ENCODE data around the gene IL20RB.
"Not testable (repeated sequence)": the region's sequence is repeated elsewhere in the genome, so short reads cannot be mapped to it uniquely, and the experiment has no call there.

The IL20RB gene

DNA sequence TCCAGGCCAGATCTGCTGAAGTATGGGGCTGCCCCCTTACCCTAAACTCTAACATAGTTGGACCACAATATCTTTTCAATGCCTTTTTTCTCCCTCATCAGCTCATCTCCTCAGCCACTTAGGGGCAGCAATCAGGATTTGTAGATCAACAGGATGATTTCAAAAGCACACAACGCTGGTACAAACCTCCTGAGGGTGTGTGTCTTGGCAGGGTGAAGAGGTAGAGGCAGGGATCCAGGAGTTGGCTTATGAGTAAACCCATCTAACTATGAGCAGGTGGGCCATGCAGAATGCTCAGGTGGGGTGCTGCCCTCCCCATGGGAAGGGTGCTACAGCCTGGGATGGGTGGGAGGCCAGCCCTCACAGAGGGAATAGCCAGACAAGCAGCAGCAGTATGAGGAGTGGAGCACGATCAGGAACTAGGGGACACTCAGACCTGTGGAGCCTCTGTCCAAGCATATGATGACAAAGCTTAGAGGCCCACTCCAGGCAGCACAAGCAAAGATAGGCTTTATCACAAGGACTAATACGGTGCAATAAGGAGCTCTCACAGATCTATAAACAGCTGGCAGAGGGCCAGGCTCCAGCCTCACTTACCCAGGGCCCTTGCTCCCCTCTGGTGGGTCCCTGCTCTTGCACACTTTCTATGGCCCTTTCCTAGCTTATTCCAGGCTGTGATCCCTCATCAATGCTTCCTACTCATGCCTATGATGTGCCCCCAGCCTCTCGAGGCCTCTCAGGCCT, 32.2 kb downstream of the IL20RB start:
- DNase-seq, result no peak

DNA sequence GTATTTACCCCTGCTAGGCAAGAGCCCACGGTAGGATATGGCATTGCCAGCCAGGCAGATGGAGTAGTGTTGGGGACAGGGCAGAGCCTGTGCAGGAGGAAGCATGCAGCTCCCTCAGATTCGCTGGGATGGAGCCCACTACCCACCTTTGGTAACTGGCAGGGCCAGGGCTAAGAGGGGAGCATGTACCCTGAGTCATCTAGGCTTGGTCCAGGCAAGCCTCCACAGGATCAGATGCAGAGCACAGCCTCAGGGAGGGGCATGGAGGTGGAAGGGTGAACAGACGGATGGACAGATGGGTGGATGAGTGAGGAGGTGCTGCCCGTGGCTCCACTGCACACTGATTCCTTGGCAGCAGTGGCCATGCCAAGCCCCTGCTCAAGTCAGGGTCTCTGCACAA, 33.0 kb downstream of the IL20RB start:
- no peak for DNase-seq

DNA sequence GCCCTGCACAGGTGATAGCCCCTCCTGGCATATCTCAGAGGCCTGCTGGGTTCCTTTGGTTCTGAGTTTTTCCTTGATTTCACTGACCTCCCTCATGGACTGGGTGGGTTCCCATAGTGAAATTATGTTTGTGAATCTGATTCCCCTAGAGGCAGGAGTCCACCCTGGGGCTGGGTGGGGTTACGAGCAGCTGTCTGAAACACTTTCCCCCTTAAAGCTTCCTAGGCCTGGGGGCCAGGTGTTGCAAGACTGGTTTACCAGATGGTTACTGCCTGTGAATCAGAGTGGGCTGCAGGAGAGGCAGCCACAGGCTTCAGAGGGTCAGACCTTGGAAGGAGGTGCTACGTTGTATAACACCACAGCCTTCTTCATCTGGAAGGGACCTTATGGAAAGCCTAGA, 34.3 kb downstream of the IL20RB start:
- no peak for DNase-seq

DNA sequence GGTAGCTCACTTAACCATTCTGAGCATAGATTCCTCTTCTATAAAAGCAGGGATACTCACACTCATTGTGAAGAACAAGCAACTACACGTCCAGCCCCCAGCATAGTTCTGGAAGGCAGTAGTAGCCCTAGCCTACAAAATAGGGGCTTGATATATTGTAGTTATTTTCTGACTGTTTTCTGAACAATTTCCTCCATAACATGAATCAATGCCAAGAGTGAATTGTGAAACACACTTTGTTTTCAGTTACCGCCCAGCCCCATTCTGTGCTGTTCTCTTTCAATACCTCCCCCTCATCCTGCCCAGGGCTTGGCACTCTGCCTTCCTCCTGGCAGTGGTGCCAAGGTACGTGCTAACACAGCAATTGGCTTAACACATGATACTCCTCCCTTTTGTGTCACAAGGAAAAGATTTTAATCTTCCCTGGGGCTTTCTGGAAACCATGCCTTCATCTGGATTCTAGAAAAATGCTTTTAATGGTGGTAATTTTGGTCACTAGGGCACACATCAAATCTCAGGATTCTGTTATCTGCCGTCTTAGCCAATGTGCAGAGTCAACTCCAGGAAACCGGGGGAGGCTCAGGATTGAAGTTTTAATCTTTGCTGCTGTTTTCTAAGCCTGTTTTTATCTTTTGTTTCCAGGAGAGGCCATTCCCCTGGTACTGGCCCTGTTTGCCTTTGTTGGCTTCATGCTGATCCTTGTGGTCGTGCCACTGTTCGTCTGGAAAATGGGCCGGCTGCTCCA, 37.2 kb downstream of the IL20RB start:
- no peak for DNase-seq

DNA sequence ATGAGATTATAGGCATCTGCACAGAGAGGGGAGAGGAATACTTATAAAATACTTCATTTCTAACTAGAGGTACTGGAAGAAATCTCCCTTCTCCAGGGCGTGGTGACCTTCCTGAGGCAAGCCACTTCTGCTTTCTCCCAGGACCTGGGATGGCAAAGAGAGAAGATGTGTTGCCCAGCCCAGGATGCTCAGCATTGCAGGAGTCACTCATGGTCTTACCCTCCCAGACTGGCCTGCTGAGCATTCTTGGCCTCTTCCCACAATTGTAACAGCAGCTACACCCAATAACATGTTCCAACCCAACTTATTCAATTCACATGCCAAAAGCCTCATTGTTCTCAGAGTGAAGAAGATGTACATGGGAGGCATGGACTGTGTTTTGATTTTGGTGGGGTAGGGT, 37.9 kb downstream of the IL20RB start:
- no peak for DNase-seq

DNA sequence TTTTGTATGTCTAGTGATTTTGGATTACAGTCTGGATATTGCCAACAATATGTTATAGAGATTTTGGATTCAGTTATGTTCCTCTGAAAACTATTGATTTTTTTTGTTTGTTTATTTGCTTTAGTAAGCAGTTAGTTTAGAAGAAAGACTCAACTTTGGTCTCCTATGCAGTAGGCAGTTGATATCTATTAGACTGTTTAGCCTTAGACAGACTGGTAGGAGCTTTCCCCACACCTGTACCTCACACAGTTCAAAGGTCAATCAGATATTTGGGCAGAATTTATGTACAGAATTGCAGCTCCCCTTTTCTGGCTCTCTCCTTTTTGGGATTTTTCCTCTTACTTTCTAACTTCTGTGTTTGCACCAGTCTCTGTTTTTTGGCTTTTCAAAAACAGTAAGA, 42.3 kb downstream of the IL20RB start:
- DNase-seq, result no peak

DNA sequence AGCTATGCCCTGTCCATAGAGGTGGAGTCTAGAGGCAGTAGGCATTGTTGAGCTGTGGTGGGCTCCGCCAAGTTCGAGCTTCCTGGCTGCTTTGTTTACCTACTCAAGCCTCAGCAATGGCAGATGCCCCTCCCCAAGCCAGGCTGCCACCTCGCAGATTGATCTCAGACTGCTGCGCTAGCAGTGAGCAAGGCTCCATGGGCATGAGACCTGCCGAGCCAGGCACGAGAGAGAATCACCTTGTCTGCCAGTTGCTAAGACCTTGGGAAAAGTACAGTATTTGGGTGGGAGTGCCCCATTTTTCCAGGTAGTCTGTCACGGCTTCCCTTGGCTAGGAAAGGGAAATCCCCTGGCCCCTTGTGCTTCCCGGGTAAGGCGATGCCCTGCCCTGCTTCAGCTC, 49.6 kb downstream of the IL20RB start:
- DNase-seq, result not testable (repeated sequence)

DNA sequence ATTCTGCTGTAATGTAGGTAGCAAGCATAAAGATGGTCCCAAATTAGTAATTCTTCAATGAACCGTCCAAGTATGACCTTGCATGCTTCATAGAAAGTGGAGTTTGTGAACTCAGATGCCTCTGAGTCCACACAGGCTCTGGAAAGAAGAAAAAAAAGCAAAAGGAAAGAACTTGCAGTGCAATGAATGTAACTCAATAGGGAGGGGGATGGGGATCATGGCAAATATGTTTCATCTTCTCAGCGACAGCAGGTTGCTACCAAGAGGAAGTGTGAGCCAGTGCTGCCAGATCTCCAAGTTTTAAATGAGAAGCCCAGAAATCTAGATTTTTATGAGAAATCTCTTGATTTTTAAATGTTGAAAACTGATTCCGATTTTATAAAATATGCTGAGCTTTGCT, 50.3 kb downstream of the IL20RB start:
- DNase-seq, result no peak

DNA sequence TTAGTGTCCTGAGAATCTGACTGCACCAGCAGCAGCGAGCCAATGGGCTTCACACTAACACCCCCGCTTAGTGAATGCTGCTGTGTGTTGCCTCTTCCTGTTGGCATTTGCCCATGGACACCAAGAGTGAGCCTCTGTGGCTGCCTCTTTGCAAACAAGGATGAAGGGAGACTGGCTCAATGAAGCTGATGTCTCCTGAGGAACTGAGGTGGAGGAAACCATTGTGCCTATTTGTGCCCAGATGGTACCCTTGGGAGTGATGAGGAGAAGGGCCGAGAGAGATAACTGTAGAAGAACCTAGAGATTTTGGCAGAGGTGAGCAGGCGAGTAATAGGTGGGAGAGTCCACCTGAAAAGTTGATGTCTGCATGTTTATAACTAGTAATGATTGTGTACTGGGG, 51.2 kb downstream of the IL20RB start:
- DNase-seq, result no peak

DNA sequence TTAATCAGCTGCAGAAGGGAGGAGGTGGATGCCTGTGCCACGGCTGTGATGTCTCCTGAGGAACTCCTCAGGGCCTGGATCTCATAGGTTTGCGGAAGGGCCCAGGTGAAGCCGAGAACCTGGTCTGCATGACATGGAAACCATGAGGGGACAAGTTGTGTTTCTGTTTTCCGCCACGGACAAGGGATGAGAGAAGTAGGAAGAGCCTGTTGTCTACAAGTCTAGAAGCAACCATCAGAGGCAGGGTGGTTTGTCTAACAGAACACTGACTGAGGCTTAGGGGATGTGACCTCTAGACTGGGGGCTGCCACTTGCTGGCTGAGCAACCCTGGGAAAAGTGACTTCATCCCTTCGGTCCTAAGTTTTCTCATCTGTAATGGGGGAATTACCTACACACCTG, 52.4 kb downstream of the IL20RB start:
- no peak for DNase-seq

DNA sequence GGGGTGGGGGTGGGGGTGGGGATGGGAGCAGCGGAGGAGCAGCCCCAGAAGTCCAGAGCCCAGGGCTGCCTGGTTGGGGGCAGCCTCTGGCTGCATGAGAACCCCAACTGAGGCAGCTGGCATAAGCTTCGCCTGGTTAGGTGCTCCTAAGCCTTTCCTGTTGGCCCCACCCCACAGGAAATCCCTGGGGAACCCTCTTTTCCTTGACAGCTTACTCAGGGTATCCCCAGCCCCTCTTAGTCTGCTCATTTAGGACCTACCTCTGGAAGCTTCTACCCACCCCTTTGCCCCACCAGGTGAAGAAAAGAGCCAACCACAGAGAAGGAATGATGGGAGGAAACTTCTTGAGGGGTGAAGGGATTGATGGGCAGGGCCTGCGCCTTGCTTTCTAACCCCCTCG, 53.4 kb downstream of the IL20RB start:
- no peak for DNase-seq

DNA sequence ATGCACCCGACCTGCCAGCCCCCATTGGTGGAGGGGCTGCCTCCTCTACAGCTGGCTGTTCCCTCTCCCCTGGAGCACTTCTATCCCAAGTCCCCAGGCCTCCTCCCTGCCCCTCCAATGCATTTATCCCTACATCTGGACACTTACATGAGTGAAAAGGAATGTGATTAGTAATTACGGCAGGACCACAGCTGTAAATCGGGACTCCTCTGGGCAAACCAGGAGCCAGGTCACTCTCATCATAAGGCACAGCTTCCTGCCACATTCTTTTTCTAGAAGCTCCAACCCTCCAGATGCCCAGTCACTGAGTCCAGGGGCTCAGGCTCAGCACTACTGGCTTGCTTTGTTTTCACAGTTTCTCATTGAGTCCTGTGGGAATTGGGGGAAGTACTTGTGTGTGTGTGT, 54.3 kb downstream of the IL20RB start:
- no peak for DNase-seq

DNA sequence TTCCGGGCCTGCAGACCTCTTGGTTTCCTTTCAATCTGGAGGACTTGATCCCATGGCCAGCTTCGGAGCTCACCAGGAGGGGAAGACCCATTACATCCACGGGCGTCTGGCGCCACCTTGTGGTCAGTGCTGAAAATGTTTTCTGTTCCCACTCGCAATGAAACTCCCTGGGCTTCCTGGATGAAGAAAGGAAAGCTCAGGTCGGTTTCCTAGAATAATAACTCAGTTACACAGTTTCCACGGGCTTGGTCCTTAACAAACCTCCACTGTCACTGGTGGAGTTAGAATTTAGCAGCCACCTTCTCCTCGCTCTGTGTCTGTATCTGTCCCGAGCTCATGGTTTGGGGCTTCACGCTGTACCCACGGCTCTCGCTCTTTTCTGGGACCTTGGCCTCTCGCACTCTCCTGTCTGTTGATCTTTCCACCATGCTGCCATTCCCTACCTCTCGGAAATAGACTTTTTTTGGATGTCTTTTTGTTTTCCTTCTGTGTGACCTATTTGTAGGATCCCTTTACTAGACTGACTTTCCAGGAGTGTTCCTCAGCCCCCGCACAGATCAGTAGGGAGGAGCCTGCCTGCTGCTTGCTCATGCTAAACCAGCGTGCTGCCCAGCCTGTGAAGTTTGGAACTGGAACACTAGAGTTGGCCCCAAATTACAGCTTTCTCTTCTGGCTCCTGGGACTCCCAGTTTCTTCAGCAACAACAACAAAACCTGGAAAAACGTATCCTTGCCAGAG, 56.3 kb downstream of the IL20RB start:
- DNase-seq, result peak; percentile 49

DNA sequence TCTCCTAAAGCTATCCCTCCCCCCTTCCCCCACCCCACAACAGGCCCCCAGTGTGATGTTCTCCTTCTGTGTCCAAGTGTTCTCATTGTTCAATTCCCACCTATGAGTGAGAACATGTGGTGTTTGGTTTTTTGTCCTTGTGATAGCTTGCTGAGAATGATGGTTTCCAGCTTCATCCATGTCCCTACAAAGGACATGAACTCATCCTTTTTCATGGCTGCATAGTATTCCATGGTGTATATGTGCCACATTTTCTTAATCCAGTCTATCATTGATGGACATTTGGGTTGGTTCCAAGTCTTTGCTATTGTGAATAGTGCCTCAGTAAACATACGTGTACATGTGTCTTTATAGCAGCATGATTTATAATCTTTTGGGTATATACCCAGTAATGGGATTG, 59.5 kb downstream of the IL20RB start:
- not testable (repeated sequence) for DNase-seq

DNA sequence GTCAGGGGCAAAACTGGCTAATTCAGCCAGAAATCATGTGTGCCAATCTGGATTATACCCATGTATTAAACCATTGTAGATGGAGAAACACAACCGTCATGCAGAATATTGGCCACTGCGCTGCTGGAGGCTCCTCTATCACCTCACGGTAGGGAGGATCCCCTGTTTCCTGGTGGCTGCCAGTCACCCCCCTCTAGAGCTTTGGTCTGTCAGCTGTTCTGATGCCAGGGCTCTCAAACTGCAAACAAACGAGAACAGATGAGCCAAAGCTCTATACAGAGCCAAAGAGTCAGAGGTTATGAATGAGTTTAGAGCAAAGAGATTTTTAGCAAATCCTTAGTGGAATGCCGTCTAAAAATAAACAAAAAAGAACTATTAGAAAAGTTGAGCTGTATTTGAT, 62.5 kb downstream of the IL20RB start:
- no peak for DNase-seq

DNA sequence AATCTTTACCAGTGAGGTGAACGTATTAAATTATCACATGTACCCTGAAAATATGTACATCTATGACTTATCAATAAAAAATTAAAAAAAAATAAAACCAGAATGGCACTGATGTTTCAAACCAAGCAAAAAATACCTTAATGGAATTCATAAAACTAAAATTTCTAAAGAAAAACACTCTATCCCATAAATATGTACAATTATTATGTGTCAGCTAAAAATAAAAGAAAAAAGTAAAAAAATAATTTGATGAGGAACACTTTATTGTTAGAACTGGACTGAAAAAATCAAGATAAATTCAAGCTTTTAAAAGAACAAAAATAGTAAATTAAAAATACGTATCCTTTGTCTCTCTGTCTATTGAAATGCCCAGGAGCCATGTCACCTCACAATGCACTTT, 63.1 kb downstream of the IL20RB start:
- DNase-seq, result no peak

DNA sequence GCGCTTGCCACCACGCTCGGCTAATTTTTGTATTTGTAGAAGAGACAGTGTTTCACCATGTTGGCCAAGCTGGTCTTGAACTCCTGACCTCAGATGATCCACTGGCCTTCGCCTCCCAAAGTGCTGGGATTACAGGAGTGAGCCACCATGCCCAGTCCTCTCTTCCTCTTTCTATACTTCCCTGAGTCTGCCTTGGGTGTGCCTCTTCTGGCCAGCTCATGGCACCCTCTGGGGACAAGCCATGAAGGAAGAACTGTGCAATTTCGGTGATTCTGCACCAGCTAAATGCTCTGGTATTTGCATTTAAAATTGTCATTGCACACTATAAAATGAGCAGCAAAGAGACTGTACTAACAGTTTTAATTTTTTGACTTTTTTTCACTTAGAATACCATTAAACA, 66.6 kb downstream of the IL20RB start:
- DNase-seq, result no peak

DNA sequence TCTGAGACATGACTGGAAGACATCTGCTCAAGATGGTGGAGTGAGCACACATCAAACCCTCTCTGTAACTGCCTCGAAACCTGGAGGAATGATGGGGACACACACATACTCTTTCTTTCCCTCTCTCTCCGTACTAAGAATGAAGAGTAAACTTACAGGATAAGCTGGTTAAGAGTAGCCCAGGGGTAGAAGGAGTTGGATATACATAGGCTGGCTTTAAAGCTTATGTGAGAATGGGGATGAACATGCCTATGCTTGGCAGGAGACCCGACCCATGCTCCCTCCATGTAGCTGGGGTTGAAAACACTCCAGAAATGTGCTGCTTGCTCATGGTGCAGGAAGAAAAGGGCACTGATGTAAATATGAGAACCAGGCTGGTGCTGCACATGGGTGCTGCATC, 68.9 kb downstream of the IL20RB start:
- no peak for DNase-seq

DNA sequence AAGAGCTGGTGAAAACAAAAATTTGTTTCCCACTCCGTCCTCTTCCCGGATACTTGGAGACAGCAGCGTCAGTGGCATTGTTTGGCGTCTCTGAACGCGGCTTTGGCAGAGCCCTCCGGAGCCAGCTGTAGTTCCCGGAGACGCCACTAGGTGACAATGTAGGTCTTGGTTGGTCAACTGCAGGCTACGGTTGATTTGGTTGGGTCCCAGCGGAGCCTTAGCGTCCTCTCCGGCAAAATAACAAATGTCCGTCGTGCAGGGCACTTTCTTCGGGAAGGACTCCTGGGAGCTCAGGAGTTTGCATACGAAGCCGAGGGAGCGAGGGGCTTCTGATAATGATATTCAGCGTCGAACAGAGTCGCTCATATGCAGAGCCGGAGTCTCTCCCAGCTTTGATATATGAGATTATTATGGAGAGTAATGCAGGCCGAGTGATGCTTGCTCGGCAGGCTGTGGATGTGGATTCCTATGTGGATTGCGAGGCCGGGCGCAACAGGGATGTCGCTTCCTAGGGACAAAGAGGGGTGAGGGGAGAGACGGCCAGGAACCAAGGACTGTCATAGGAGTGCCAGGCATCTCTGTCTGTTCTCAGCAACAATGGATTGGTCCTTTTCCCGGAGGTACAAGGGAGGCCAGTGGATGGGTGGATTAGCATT, 74.8 kb downstream of the IL20RB start:
- DNase-seq, result peak; percentile 57

DNA sequence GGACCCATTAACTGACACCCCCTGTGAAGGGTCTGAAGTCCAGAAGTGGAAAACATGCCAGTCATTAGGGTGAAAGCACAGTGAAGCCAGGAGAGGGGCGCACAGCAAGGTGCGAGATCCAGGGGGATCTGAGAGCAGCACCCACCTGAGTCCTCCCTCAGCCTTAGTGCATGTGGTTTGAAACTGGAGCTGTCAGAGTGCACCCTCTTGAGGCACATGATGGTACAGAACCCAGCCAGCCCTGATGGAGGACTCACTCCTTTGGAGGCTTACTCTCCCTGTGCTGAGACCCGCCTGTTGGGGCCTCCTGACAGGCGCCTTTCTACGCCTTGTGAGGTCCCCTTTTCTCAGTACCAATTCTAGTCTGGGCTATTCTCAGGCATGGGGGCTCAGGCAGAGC, 77.8 kb downstream of the IL20RB start:
- DNase-seq, result peak; percentile 45

DNA sequence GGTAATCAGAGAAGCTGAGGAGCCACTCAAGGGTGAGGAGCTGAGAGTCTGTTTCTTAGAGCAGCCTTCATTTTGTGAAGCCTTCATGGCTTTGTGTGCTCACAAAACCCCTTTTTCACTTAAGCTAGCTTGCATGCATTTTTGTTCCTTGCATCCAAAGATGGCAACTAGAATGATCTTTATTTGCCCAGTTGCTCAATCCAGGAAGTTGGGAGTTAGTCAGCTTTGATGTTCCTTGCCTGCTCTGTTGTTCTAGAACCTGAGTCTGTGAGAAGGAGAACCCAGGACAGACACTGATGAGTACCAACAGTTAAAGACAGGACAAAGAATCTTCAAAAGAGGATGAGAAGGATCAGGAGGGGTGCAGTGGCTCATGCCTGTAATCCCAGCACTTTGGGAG, 81.8 kb downstream of the IL20RB start:
- no peak for DNase-seq

DNA sequence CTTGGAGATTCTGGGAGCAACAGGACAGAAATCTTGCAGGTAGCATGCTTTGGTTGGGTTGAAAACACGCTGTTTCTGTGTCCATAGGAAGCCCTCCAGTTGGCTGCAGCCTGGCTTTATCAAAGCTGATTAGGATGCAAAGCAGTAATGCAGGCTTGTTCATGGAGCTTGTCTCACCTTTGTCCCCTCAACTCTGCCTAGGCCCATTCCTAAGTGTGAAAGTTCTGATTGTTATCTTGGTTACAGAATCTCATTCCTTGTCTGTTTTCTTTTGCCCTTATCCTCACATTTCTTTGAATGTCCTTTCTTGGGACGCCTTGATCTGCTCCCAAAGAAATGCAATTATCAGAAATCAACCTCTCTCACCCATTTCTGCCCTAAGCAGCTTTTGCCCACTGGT, 83.5 kb downstream of the IL20RB start:
- no peak for DNase-seq

DNA sequence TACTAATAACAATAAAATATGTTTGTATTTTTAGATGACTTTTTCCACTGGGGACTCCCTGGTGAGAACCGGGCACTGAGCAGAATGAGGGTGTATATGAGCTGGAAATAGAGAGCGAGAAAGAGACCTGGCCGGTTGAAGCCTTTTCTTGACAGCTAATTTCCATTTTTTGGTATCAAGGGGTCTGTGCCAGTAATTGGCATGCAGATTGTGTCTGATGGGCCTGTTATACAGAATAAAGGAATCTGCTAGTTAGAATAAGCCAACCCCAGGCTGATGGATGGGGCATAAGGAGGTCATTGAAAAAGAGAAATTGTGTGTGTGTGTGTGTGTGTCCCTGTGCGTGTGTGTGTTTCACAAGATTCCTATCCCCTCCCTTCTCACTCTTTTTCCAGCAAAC, 83.9 kb downstream of the IL20RB start:
- no peak for DNase-seq

DNA sequence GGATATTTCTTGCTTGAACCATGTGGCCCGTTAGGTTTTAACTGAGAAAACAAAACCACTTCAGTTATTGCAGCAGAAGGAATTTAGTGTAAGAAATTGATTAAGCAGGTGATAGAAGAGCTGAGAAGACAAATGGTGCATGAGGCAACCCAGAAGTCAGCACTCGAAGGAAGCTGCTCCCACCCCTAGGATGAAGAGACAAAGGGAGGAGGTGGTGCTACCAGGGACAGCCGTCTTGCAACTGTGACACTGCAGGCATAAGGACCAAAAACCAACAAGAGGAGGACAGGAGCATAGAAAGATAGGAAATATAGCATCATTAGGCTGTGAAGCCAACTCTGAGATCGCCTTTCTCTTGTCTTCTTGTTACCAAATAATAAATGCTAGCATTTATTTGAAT, 89.0 kb downstream of the IL20RB start:
- no peak for DNase-seq

Data from 8988T (cell line).